Adrenal gland (tissue), 12 donors: ENCODE data around the gene PRELID3B. TPM values are rescaled to one million over a fixed set of nuclear protein-coding genes. Genes with fewer than 3 reads are reported as not detected.

Experiments used
- DNase-seq, 7 donors: peaks; one replicate each; pipeline ENCODE4 v3.0.0-alpha.2; 2019 to 2020
- H3K27ac ChIP-seq, 5 donors: fragments of 200-600 bp; sonication (generic) in 4 of 5; 1 replicate in 3 of 5; 2 replicates in 2 of 5; pipeline versions ENCODE4 v1.5.1 to v1.8.0; 2016 to 2020; ENCODE audit warnings: mild to moderate bottlenecking in 1 of 5
- H3K27me3 ChIP-seq: fragments of 200-600 bp; 2 replicates; pipeline ENCODE4 v1.8.0; 2021
- H3K36me3 ChIP-seq, 2 donors: fragments of 200-600 bp; replicated peaks in 1 of 2; 1 replicate in 1 of 2; 2 replicates in 1 of 2; pipeline versions ENCODE4 v1.5.1 to v1.8.0; 2018 to 2022
- H3K4me1 ChIP-seq, 2 donors: fragments of 200-600 bp; replicated peaks in 1 of 2; 1 replicate in 1 of 2; 2 replicates in 1 of 2; pipeline versions ENCODE4 v1.5.1 to v1.8.0; 2018 to 2021
- H3K4me3 ChIP-seq, 4 donors: fragments of 200-600 bp; sonication (generic) in 3 of 4; one replicate each; pipeline ENCODE4 v1.5.1; 2016 to 2018
- H3K9me3 ChIP-seq, 3 donors: fragments of 200-600 bp; sonication (generic) in 1 of 3; replicated peaks in 1 of 3; 1 replicate in 2 of 3; 2 replicates in 1 of 3; pipeline versions ENCODE4 v1.5.1 to v1.8.0; 2016 to 2021
- POLR2A ChIP-seq, 2 donors: fragments of 450-650 bp; IDR thresholded peaks; one replicate each; pipeline ENCODE4 v1.6.1; 2017; ENCODE audit warnings: antibody characterized with exemption in 2 of 2, mild to moderate bottlenecking in 2 of 2, moderate library complexity in 1 of 2
- WGBS, 4 donors: extraction: QIAGEN DNeasy Blood & Tissue Kit in 2 of 4; methylation state at CpG; one replicate each; pipeline versions ENCODE4 v1.1.5 to v1.1.7; 2013 to 2017; 5-methylcytosine and 5-hydroxymethylcytosine counted together
- intact Hi-C, 2 donors: fragments of 100-400 bp; cut with DNase I; formaldehyde crosslinking; loops; one replicate each; pipeline versions ENCODE4 v1.14.1 to v1.15.0; 2022 to 2023
- polyA plus RNA-seq, 3 donors: library from polyadenylated mRNA; stranded (reverse); fragments of 200-250 nt in 2 of 3; fragments of 350-450 nt in 1 of 3; fragmentation: Illumina TruSeq in 1 of 3; extraction: RNeasy Lipid Tissue Mini Kit (QIAGEN cat#74804) in 1 of 3; gene quantifications; one replicate each; pipeline ENCODE4 v1.2.3, GENCODE V29; 2013 to 2014
- total RNA-seq, 9 donors: library from RNA; depleted of rRNA in 4 of 9; stranded (reverse); fragments of >200 nt in 4 of 9; fragments of 120-200 nt in 1 of 9; fragmentation: NEBNext Ultra II Directional in 1 of 9; extraction: Animal tissue kit (Norgen Biotek cat#: 25700) in 1 of 9; gene quantifications; one replicate each; pipeline versions ENCODE4 v1.1.0 to v1.2.4, GENCODE V29; 2013 to 2023
- TF ChIP-seq, protein P1 (sequence below), 6 experiments: fragments of 450-650 bp in 4 of 6; fragments of 200-600 bp in 2 of 6; sonication (generic) in 1 of 6; IDR thresholded peaks; 1 replicate in 5 of 6; 2 replicates in 1 of 6; pipeline versions ENCODE4 v1.5.1 to v1.8.0; 2016 to 2021; ENCODE audit warnings: antibody characterized with exemption in 6 of 6, mild to moderate bottlenecking in 2 of 6, moderate library complexity in 1 of 6
- donor health status: healthy with polysubstance abuse.
- donor health status: Bipolar disorder and iron deficiency.
- donor health status: DM: yes; HTN: yes; CAD: no.
- donor health status: DM: no; HTN: no; CAD: no.
- donor health status: DM: no; HTN: no; CAD: no.
- donor health status: DM: yes; HTN: yes; CAD: no.

Gene PRELID3B
- total and polyA plus RNA-seq, 12 donors = 13.3 to 119 (median 47.8) TPM

DNA sequence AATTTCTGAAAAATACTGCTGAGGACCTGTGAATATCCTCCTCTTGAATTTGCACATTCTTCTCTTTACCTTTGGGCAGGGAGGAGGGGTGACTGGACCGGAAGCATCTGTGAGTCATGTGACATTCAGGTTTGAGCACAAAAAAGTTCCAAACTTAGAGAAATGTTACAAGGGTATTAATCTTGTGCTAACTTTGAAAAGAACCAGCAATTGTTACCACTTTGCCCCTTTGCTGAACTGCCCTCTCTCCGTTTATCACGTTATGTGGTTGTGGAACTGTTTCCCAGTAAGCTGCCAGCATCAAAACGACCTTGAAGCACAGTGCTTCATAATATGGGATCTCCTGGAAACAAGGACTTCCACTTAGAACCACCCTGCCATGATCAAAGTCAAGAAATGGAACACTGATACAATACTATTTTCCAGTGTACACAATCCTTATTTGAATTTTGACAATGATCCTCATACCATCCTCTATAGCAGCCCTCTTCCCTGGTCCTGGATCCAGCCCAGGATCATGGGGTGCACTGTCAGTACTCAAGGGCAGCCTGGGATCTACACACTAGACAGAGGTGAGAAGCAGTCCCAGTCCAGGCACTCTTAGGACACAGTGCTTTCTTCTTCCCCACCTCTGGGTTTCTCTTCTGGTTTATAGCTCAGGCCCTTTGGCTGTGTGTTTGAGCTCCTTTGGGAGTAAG lies 25.6 kb downstream of the PRELID3B start:
- no peak overlapping the region for H3K4me3 ChIP-seq
- TF ChIP-seq, protein P1, sequence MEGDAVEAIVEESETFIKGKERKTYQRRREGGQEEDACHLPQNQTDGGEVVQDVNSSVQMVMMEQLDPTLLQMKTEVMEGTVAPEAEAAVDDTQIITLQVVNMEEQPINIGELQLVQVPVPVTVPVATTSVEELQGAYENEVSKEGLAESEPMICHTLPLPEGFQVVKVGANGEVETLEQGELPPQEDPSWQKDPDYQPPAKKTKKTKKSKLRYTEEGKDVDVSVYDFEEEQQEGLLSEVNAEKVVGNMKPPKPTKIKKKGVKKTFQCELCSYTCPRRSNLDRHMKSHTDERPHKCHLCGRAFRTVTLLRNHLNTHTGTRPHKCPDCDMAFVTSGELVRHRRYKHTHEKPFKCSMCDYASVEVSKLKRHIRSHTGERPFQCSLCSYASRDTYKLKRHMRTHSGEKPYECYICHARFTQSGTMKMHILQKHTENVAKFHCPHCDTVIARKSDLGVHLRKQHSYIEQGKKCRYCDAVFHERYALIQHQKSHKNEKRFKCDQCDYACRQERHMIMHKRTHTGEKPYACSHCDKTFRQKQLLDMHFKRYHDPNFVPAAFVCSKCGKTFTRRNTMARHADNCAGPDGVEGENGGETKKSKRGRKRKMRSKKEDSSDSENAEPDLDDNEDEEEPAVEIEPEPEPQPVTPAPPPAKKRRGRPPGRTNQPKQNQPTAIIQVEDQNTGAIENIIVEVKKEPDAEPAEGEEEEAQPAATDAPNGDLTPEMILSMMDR (IDR thresholded peaks at IDR 0.05) = no peak
- no peak for TF ChIP-seq POLR2A (IDR thresholded peaks at IDR 0.05)
- no peaks in the 10 kb centered on the region for H3K27me3 ChIP-seq
- peaks cover 0 to 18% of the 10 kb centered on the region in 2 donors for H3K4me1 ChIP-seq
- H3K9me3 ChIP-seq = no peaks in the 10 kb centered on the region
- 25 to 32% (median 30%) methylated on average over 4 of the region's 4 CpGs for WGBS, 4 donors
- H3K36me3 ChIP-seq = no peaks in the 10 kb centered on the region
- DNase-seq = peak in 4 of 7 donors; percentile 24 to 51 (median 40)
- intact Hi-C loops = no loop called here
- peak overlapping the region in 3 of 5 donors; percentile 7 to 12 (median 7) for H3K27ac ChIP-seq

DNA sequence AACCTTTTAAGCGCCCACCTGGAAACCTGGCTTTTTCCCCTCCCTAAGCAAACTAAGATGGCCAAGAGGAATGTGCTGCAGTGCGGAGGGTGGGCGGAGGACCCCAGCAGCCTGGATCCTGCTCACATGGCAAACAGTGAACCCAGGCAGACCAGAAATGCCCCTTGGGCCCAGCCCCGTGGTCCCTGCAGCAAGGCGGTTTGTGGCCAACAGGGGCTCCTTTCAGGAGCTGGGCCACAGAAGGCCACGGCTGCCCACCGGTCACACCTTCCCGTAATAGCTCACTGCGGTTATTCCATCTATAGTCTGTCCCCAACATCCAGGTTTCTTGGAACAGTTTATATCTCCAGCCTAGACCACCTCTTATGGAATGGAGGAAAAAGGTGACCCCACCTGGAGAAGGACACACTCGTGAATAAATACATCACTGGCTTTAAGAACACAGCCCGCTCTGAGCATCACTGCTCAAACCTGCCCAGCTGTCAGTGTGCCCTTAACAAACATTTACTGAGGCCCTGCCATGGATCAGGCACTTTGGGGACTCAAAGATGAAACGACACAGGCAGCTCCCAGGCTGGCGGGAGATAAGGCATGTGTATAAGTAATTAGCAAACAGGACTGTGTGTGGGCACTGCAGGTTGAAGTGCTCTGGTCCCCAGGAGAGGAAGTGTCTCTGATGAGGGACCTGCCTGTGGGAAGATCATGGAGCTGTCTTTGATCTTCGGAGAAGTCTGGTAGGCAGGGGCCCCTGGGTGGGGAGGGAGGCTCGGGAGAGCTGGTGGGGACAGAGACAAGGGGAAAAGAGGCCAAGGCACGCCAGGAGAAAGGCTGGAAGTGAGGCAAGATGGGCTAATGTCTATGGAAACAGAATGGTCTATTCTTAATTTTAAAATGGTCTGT lies 26.5 kb downstream of the PRELID3B start:
- H3K4me3 ChIP-seq = no peak overlapping the region
- TF ChIP-seq, protein P1 (IDR thresholded peaks at IDR 0.05) = no peak
- TF ChIP-seq POLR2A (IDR thresholded peaks at IDR 0.05) = no peak
- no peaks in the 10 kb centered on the region for H3K27me3 ChIP-seq
- DNase-seq = peak in 2 of 7 donors; percentile 17 to 52
- 82 to 86% (median 83%) methylated on average over 15 to 16 of the region's 16 CpGs for WGBS, 4 donors
- H3K36me3 ChIP-seq = no peaks in the 10 kb centered on the region
- intact Hi-C loops = no loop called here
- H3K4me1 ChIP-seq = peaks cover 0 to 18% of the 10 kb centered on the region in 2 donors
- H3K27ac ChIP-seq = peak overlapping the region in 2 of 5 donors; percentile 7
- no peaks in the 10 kb centered on the region for H3K9me3 ChIP-seq

DNA sequence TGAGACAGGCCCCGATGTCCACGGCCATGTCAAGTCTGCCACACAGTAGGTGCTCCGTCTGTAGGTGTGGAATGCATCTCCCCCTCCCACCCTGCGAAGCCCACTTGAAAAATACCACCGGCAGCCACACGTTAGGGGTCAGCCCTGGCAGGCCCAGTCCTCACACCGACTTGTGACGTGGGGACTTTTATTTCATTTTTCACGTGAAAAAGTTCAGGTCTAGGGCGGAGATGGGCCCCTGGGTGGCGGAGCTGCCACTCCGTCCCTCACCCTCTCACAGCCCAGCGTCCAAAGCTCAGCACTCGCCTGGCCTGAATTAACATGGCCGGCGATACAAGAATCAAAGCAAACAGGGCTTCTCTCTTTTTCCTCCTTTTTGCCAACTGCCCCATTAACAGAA lies 27.2 kb downstream of the PRELID3B start:
- TF ChIP-seq, protein P1 (IDR thresholded peaks at IDR 0.05) = no peak
- no peak for TF ChIP-seq POLR2A (IDR thresholded peaks at IDR 0.05)
- peaks cover 3 to 18% of the 10 kb centered on the region in 2 donors for H3K4me1 ChIP-seq
- intact Hi-C loops = no loop called here
- no peaks in the 10 kb centered on the region for H3K36me3 ChIP-seq
- H3K9me3 ChIP-seq = no peaks in the 10 kb centered on the region
- peak in 2 of 7 donors; percentile 16 to 27 for DNase-seq
- 92 to 93% (median 92%) methylated on average over 8 to 16 of the region's 16 CpGs for WGBS, 4 donors
- H3K27me3 ChIP-seq = no peaks in the 10 kb centered on the region
- no peak overlapping the region for H3K4me3 ChIP-seq
- no peak overlapping the region for H3K27ac ChIP-seq

DNA sequence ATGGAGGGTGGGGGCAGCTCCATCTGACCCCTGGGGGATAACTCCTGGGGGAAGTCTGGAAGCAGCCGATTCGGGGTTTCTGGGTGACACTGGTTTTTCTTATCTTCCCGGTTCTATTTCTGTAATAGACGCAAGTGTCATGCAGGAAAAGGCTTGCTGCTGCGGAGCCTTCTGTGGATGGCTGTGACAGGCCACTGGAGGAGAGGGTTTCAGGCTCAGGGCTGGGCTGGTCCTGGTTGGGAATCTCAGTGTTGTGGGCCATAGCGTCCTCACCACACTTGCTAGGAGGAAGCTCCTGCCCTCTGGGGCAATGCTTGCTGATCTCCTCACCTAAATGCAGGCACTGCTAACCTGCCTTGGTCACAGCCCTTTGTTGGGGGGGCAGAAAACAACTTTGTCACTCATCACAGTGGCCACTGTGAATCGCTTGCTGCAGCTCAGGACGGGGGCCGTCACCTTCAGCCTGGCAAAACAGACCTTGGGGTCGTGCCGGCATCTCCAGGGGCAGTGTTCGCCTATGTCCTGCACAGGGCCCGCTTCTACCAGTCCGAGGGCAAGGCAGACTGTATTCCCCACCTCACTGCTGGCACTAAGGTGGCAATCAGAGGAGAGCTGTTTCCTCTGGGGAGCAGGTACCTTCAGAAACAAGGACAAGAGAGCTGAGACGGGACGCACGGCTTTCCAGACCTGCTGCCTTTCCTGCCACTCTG lies 27.8 kb downstream of the PRELID3B start:
- TF ChIP-seq, protein P1 (IDR thresholded peaks at IDR 0.05) = no peak
- no peak for TF ChIP-seq POLR2A (IDR thresholded peaks at IDR 0.05)
- WGBS, 4 donors = 81 to 93% (median 86%) methylated on average over 11 to 17 of the region's 17 CpGs
- DNase-seq = peak in 2 of 7 donors; percentile 13 to 39

More for the DNA sequence above, 27.8 kb downstream of the PRELID3B start:
- no peaks in the 10 kb centered on the region for H3K9me3 ChIP-seq
- H3K4me3 ChIP-seq = no peak overlapping the region
- no peaks in the 10 kb centered on the region for H3K27me3 ChIP-seq
- peaks cover 3 to 18% of the 10 kb centered on the region in 2 donors for H3K4me1 ChIP-seq
- intact Hi-C loops = no loop called here
- peak overlapping the region in 1 of 5 donors; percentile 21 for H3K27ac ChIP-seq
- no peaks in the 10 kb centered on the region for H3K36me3 ChIP-seq
